Measurements from ENCODE around the gene DNTT. TPM values are rescaled to one million over a fixed set of nuclear protein-coding genes. Genes with fewer than 3 reads are reported as not detected.

The DNTT gene
- total and polyA plus RNA-seq, 2 of the 13 experiments (the other 11 are each of a cell fraction or from before 2014, with no cell fraction given) = not detected

DNA sequence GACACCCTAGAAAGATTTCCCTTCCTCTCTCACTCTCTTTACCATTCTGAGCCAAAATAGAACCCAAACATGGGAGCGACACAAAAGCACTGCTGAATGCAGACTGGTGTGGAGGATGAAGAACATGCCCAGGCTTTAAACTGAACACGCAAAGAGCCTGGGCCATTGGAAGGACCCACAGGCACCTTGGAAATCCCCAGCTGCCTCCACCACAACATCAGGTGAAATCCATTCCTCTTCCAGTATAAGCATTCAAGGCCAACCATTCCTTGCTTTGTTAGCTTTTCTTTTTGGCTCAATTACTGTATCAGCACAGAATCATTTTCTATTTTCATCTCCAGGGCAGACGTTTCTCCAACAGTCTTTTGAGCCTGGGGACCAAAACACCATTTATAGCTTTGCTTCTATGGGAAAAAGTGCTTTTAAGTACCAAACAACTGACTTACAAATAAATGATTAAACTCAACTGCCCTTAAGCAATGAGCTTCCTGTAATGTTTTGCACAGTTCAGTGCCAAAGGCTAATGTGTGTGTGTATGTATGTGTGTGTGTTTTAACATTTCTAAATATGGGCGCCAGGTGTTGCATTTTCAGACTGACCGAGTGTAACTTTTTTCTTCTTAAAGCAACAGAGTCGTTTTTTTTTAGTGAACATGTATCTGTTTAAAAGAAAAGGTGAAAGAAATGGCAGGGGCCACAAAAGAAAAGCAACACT is 16.7 kb upstream of the DNTT start (continued):
- TF ChIP-seq, protein P1, sequence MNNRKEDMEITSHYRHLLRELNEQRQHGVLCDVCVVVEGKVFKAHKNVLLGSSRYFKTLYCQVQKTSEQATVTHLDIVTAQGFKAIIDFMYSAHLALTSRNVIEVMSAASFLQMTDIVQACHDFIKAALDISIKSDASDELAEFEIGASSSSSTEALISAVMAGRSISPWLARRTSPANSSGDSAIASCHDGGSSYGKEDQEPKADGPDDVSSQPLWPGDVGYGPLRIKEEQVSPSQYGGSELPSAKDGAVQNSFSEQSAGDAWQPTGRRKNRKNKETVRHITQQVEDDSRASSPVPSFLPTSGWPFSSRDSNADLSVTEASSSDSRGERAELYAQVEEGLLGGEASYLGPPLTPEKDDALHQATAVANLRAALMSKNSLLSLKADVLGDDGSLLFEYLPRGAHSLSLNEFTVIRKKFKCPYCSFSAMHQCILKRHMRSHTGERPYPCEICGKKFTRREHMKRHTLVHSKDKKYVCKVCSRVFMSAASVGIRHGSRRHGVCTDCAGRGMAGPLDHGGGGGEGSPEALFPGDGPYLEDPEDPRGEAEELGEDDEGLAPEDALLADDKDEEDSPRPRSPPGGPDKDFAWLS (CRISPR knock-in tag; IDR thresholded peaks at IDR 0.05; ENCODE audit: borderline replicate concordance) = no peak
- TF ChIP-seq ZFAT (CRISPR knock-in tag; conservative IDR thresholded peaks at IDR 0.05) (no peak), ZNF496 (CRISPR knock-in tag; IDR thresholded peaks at IDR 0.05; ENCODE audit: insufficient replicate concordance) (no peak), SAFB2 (CRISPR knock-in tag; IDR thresholded peaks at IDR 0.05; ENCODE audit: borderline replicate concordance, low read depth) (no peak), ZNF331 (CRISPR knock-in tag; IDR thresholded peaks at IDR 0.05) (no peak; the same call in 1 of the 2 replicates)
- TF ChIP-seq, protein P2, sequence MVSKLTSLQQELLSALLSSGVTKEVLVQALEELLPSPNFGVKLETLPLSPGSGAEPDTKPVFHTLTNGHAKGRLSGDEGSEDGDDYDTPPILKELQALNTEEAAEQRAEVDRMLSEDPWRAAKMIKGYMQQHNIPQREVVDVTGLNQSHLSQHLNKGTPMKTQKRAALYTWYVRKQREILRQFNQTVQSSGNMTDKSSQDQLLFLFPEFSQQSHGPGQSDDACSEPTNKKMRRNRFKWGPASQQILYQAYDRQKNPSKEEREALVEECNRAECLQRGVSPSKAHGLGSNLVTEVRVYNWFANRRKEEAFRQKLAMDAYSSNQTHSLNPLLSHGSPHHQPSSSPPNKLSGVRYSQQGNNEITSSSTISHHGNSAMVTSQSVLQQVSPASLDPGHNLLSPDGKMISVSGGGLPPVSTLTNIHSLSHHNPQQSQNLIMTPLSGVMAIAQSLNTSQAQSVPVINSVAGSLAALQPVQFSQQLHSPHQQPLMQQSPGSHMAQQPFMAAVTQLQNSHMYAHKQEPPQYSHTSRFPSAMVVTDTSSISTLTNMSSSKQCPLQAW (CRISPR knock-in tag; IDR thresholded peaks at IDR 0.05) = no peak
- TF ChIP-seq, protein P3, sequence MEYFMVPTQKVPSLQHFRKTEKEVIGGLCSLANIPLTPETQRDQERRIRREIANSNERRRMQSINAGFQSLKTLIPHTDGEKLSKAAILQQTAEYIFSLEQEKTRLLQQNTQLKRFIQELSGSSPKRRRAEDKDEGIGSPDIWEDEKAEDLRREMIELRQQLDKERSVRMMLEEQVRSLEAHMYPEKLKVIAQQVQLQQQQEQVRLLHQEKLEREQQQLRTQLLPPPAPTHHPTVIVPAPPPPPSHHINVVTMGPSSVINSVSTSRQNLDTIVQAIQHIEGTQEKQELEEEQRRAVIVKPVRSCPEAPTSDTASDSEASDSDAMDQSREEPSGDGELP (IDR thresholded peaks at IDR 0.05; ENCODE audit: borderline replicate concordance, low read depth) = peak; percentile 33; the same call in 1 of the 2 replicates
- TF ChIP-seq, protein P4, sequence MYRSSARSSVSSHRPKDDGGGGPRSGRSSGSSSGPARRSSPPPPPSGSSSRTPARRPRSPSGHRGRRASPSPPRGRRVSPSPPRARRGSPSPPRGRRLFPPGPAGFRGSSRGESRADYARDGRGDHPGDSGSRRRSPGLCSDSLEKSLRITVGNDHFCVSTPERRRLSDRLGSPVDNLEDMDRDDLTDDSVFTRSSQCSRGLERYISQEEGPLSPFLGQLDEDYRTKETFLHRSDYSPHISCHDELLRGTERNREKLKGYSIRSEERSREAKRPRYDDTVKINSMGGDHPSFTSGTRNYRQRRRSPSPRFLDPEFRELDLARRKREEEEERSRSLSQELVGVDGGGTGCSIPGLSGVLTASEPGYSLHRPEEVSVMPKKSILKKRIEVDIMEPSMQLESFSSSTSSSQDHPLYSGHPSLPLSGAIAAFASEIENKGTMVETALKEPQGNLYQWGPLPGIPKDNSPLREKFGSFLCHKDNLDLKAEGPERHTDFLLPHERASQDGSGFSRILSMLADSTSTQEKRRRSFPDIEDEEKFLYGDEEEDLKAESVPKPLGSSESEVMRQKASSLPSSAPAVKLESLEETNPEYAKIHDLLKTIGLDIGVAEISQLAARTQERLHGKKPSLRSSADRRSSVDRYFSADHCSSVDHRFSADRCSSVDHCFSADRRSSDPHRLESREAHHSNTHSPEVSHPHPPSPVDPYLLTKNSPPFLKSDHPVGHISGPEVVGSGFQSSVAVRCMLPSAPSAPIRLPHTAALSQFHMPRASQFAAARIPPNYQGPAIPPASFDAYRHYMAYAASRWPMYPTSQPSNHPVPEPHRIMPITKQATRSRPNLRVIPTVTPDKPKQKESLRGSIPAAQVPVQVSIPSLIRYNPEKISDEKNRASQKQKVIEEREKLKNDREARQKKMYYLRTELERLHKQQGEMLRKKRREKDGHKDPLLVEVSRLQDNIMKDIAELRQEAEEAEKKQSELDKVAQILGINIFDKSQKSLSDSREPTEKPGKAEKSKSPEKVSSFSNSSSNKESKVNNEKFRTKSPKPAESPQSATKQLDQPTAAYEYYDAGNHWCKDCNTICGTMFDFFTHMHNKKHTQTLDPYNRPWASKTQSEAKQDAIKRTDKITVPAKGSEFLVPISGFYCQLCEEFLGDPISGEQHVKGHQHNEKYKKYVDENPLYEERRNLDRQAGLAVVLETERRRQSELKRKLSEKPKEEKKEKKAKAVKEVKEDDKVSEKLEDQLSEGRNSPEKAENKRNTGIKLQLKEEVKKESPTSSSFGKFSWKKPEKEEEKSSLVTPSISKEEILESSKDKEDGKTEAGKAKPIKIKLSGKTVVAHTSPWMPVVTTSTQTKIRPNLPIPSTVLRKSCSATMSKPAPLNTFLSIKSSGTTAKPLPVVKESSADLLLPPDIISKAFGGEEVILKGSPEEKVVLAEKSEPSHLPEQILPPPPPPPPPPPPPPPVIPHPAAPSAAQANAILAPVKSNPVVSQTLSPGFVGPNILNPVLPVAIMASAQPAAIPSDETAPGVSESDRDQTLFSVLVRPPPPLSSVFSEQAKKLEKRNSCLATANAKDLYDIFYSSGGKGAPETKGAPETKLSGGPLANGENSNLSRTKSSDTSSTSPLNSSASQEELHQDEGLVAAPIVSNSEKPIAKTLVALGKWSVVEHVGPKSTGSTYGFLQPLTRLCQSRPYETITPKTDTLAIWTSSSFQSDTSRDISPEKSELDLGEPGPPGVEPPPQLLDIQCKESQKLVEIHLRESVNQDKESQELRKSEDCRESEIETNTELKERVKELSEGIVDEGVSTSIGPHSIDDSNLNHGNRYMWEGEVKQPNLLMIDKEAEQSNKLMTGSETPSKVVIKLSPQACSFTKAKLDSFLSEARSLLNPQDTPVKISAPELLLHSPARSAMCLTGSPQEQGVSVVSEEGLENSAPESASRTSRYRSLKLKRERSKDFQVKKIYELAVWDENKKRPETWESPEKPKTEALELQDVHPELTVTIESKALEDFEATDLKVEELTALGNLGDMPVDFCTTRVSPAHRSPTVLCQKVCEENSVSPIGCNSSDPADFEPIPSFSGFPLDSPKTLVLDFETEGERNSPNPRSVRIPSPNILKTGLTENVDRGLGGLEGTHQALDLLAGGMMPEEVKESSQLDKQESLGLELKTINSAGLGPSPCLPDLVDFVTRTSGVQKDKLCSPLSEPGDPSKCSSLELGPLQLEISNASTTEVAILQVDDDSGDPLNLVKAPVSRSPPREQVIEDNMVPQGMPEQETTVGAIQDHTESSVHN (CRISPR knock-in tag; IDR thresholded peaks at IDR 0.05) = no peak
- TF ChIP-seq, protein P5, sequence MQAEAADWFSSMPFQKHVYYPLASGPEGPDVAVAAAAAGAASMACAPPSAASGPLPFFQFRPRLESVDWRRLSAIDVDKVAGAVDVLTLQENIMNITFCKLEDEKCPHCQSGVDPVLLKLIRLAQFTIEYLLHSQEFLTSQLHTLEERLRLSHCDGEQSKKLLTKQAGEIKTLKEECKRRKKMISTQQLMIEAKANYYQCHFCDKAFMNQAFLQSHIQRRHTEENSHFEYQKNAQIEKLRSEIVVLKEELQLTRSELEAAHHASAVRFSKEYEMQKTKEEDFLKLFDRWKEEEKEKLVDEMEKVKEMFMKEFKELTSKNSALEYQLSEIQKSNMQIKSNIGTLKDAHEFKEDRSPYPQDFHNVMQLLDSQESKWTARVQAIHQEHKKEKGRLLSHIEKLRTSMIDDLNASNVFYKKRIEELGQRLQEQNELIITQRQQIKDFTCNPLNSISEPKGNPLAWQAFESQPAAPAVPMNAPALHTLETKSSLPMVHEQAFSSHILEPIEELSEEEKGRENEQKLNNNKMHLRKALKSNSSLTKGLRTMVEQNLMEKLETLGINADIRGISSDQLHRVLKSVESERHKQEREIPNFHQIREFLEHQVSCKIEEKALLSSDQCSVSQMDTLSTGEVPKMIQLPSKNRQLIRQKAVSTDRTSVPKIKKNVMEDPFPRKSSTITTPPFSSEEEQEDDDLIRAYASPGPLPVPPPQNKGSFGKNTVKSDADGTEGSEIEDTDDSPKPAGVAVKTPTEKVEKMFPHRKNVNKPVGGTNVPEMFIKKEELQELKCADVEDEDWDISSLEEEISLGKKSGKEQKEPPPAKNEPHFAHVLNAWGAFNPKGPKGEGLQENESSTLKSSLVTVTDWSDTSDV (CRISPR knock-in tag; IDR thresholded peaks at IDR 0.05) = no peak
- TF ChIP-seq, protein P6, sequence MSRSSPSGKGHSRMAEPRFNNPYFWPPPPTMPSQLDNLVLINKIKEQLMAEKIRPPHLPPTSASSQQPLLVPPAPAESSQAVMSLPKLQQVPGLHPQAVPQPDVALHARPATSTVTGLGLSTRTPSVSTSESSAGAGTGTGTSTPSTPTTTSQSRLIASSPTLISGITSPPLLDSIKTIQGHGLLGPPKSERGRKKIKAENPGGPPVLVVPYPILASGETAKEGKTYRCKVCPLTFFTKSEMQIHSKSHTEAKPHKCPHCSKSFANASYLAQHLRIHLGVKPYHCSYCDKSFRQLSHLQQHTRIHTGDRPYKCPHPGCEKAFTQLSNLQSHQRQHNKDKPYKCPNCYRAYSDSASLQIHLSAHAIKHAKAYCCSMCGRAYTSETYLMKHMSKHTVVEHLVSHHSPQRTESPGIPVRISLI (CRISPR knock-in tag; IDR thresholded peaks at IDR 0.05; ENCODE audit: borderline replicate concordance) = peak; percentile 93
